Gastroesophageal sphincter (tissue), 3 donors: ENCODE measurements around the gene RIPPLY1.

Experiments used
- CTCF ChIP-seq, 4 experiments: fragments of 200-600 bp in 2 of 4; fragments of 450-650 bp in 2 of 4; sonication (generic) in 1 of 4; IDR thresholded peaks; one replicate each; pipeline ENCODE4 v1.5.1; 2017 to 2019; ENCODE audit warnings: antibody characterized with exemption in 4 of 4, mild to moderate bottlenecking in 2 of 4, moderate library complexity in 2 of 4
- EP300 ChIP-seq: sonication (generic); formaldehyde crosslinking; IDR thresholded peaks from one replicate; pipeline ENCODE4 v1.6.1; 2017; ENCODE audit warnings: antibody characterized with exemption, mild to moderate bottlenecking

GRCh38 chrX:106927700-106928099, 24.6 kb upstream of the RIPPLY1 start:
- no peak for TF ChIP-seq EP300
- no peak for TF ChIP-seq CTCF (IDR thresholded peaks at IDR 0.05)
